ENCODE data around the gene TBC1D7.

TBC1D7 gene

GRCh38 chr6:13273931-13274706 lies 54.2 kb downstream of the TBC1D7 start:
- in situ Hi-C loops (cut with MboI; ENCODE audit: low sequenced_read_pairs): no loop called here

DNA sequence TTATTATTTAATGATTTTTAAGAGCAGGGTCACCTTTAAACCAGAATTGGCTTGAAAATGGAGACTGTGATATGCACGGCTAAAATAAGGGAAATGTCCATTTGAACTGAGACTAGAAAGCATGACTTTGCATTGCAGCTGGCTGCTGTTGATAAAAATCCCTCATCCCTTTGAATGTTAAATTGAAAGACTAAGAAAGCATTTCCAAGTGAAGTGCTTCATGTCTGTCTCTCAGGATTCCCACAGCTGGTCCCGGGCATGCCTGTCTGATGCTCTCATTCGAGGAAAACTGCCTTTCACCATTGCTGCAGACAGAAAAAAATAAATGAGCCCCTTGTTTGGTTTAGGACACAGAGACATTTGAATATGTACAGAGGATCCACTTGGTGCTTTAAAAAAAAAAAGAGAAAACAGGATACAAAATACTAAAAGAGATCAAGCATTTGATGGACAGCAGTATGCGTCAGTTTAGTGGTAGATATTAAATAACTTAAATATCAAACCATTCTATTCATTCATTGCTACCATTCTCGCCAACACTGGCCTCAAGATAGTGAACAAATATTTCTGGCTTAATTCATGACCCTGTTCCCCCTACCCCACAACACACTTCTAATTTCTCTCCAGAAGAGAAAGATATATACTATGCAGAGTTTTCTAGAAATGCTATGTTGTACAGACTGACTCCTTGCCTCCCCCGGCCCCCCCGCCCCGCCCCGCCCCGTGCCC lies 55.0 kb downstream of the TBC1D7 start:
- in situ Hi-C loops (cut with MboI; ENCODE audit: low sequenced_read_pairs): no loop called here

GRCh38 chr6:13272131-13273046 lies 55.9 kb downstream of the TBC1D7 start:
- in situ Hi-C loops (cut with MboI; ENCODE audit: low sequenced_read_pairs): no loop called here

DNA sequence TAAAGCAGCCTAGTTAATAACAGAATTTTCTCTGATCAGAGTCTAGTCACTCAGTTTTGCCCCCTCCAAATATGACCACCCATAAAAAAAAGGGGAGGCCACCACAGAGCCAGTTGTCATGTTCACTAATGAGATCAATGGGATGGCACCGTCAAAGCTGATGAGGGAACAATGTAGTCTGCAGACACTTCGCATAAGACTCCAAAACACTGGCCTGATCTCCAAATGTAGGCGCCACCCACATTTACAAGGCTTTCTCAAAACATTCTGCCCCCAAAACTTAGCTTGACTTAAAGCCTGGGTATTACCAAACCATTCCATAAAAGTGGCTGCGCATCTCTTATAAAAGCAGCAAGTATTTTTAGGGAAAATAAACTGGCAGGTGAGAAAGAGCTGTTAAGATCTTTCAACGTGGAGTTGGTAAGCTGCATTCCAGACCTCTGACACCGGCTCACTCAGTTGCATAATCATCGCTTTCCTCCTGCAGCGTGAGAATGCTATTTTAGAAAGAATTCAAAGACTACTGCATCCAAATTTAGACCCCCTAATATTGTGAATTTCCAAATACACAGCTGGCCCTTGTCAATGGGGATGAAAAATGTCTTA lies 59.3 kb downstream of the TBC1D7 start:
- in situ Hi-C loops (cut with MboI; ENCODE audit: low sequenced_read_pairs): no loop called here

GRCh38 chr6:13267142-13267651 lies 61.1 kb downstream of the TBC1D7 start:
- in situ Hi-C loops (cut with MboI; ENCODE audit: low sequenced_read_pairs): no loop called here

GRCh38 chr6:13263669-13264068 lies 64.7 kb downstream of the TBC1D7 start:
- in situ Hi-C loops (cut with MboI; ENCODE audit: low sequenced_read_pairs): no loop called here

DNA sequence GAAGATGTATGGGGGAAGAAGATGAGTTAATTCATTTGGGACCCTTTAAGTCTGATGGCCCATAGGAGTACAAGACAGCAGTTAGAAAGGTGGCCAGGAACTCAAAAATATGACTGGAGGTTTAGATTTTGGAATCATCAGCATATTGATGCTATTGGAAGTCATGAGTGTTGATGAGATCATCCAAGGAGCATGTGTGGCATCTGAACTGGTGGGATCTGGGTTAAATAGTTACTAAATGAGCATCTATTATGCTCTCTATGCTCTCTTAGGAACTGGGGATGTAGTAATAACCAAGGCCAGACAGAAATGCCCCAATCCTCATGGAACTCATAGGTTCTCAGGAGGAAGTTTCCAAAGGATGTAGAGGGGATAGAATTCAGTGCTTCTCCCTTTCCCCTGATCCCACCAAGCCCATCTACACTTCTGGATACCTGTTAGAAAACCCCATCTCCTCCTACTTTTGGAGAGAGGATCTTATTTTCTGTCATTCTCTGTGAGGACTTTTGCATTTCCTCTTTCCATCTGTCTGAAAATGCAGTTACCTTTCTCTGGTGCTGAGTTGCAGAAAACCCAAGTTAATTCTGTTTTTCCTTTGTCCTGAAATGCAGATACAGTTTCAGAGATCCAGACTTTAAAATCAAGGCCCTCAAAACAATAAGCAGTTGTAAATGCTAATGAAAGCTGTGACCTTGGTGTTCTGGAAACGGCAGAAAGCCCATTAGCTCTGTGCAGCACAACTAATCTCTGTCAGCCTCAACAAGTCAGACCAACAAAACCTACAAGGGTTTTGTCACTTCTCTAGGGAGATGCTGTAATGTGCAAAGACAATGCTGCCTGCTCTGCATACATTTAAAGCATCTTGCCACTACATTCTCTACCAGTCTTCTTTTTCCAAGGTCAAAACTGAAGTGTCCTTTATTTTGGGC lies 65.8 kb downstream of the TBC1D7 start:
- in situ Hi-C loops (cut with MboI; ENCODE audit: low sequenced_read_pairs): no loop called here

DNA sequence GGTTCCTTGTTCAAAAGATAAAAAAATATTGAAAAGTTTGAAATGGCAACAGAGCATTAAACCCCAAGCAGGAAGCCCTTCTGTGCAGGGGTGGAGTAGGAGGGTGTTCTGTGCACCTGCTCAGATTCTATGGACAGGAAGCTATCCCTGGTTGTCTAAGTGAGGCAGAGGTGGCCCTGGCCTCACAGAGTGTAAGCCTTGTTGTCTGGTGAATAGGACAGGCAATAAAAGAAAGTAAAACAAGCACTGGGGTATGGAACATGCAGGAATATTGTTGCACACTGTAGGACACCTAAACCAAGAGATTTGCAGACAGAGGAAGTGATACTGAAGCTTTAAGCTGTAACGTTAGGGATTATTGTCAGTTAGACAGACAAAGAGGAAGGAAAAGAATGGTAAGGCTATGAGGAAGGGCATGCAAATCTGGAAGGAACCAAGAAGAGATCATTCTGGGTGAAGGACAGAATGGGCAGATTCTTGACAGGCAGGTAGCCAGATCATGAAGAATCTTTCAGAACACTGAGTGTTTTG lies 66.8 kb downstream of the TBC1D7 start:
- in situ Hi-C loops (cut with MboI; ENCODE audit: low sequenced_read_pairs): no loop called here

DNA sequence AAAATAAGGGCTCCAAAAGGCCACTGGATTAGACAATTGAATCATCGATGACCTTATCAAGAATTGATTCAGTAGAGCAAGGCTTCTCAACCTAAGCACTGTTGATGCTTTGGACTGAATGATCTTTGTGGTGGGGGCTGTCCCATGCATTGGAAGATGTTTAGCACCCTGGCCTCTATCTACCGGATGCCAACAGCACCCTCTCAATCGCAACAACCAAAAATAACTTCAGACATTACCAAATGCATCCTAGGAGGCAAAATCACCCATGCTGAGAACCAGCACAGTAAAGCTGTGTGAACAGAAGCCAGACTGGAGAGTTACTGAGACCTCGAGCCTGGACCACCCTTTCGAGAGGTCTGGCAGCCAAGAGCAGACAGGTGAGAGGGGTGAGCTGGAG lies 67.5 kb downstream of the TBC1D7 start:
- in situ Hi-C loops (cut with MboI; ENCODE audit: low sequenced_read_pairs): no loop called here

DNA sequence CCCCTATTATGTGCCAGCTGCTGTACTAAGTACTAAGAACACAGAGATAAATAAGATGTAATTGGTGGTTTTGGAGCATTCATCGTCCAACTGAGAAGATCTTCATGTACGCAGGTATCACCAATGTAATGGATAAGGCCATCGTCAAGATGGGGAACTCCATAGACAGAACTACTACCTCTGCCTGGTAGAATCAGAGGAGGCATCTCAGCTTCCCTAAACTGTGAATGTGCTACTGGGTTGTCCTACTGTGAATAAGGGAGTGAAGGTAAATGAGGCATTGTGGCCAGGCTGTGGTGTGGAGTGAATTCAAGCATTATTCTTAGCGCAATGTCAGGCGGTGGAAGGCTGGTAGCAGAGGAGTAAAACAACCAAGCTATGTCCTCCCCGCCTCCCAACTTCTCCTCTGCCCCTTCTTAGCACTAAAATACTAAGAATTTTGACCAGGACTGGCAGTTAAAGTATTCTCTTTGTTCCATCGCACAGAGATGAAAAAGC lies 68.2 kb downstream of the TBC1D7 start:
- in situ Hi-C loops (cut with MboI; ENCODE audit: low sequenced_read_pairs): no loop called here

- in situ Hi-C loops (cut with MboI; ENCODE audit: low sequenced_read_pairs): no loop called here
These were observed 68.9 kb downstream of the TBC1D7 start for GRCh38 chr6:13259393-13259792.

- in situ Hi-C loops (cut with MboI; ENCODE audit: low sequenced_read_pairs): no loop called here
These were observed 71.9 kb downstream of the TBC1D7 start for GRCh38 chr6:13256266-13257001.

Measured in HL-60/S4 (cell line).